Left ventricle myocardium superior (tissue), 1 donor: ENCODE data around the gene CACNA1F. TPM values are rescaled to one million over a fixed set of nuclear protein-coding genes. Genes with fewer than 3 reads are reported as not detected.
"Not testable (repeated sequence)": the region's sequence is repeated elsewhere in the genome, so short reads cannot be mapped to it uniquely, and the experiment has no call there.

Source experiments
- ATAC-seq: fragments of 200-7000 bp; cut with Tn5 transposase; one replicate; pipeline ENCODE4 v1.9.1; 2020; ENCODE audit warnings: mild to moderate bottlenecking, moderate library complexity
- DNase-seq: peaks from one replicate; pipeline ENCODE4 v3.0.0-alpha.2; 2020
- intact Hi-C: fragments of 100-400 bp; cut with micrococcal nuclease; formaldehyde crosslinking; loops from one replicate; pipeline ENCODE4 v1.11.0; 2022
- total RNA-seq: library from RNA; stranded (reverse); fragmentation: NEBNext Ultra II Directional; extraction: Animal tissue kit (Norgen Biotek cat#: 25700); gene quantifications from one replicate; pipeline ENCODE4 v1.2.1, GENCODE V29; 2021
- donor health status: DM: no; HTN: yes; CAD: no; lungs with severe emphysema.

Gene CACNA1F
- total RNA-seq, 1 donor from 2014 or later, result 0.47 TPM

DNA sequence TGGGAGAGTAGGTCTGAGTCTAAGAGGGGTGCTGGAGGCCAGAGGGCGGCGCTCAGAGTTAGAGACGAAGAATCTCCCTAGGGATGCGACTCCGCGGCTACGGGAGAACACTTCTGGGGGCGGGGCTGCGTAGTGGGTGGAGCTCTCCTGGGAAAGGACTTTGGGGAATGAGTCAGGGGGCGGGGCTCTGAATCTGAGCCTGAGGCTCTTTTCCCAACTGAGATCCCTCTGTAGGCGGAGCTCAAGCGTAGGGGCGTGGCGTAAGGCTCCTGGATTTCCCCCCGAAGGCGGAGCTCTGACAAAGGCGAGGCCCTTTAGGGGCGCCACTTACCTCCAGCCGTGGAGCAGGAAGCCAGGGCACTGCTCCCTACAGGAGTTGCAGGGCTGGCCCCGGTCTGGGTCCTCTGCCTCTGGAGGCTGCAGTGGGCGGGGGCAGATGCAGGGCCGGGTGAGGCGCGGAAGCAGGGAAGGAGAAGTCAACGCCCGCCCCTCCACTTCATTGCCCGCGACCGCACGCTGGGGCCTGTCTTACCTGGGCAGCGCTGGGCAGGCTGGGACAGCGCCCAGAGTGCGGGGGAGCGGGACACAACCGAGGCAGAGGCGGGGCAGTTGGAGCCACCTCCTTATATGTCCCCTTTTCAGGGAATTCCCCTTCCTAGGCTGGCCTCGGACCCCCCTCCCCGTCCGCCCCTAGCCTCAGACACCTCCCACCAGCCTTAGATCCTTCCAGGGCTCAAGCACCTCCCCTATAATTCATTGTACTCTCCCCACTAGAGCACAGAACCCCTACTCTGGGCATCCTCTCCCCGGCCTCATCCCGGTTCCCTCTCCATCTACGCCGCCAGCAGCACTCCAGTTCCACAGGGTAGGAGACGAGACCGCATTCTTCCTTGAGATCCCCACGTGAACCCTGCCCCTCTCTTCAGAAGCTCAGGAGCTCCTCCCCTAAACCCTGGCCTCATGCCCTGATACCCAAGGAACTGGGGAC, 48.6 kb downstream of the CACNA1F start:
- peak; percentile 86 for ATAC-seq
- peak; percentile 92 for DNase-seq
- intact Hi-C loops, result no loop called here

DNA sequence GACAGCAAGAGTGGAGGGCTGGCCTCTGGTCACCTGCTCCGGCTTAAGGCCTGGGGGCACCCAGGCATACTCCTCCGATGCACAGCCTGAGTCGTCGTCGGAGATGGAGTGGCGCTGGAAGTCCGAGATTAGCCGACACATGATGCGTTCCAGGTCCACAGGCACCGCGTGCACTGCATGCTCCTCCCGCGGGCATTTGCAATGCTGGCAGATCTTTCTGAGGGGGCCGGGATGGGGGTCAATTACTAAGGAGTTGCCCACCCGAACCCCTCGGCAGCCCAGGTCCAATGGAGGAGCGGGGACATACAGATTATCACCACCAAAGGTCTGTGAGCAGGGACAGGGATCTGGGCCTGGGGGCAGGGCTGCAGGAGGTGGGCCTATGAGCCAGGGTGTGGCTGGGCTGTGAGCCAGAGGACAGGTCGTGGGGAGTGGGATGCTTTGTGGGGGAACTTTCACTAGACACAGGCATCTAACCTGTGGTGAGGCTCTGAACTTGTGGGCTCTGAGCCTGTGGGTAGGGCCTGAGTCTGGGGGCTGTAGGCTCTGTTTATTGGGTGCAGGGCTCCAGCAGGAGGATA, 49.3 kb downstream of the CACNA1F start:
- DNase-seq (no peak), ATAC-seq (no peak)
- intact Hi-C loops, result no loop called here

DNA sequence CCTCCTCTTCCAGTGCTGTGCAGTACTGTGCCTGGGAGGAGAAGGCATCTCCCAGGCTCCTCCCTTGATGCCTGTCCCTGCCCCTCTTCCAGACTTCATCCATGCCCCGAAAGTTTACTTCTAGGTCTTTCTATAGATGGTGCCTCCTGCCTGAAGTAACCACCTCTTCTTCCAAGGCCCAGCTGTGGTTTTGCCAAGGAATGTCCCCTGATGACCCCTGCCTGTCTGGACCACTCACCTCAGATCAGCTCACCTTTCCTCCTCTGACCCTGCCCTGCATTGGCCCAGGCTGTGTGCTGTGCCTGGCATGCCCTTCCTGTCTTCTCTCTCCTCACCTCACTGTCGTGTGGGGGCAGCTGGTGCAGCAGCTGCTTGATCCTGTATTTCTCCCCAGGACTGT, 53.8 kb downstream of the CACNA1F start:
- intact Hi-C loops, result no loop called here
- DNase-seq, result no peak
- no peak for ATAC-seq

GRCh38 chrX:49178537-49178936, 54.6 kb downstream of the CACNA1F start:
- DNase-seq (no peak), ATAC-seq (no peak)
- intact Hi-C loops, result no loop called here

GRCh38 chrX:49177873-49178480, 55.2 kb downstream of the CACNA1F start:
- intact Hi-C loops, result no loop called here
- peak; percentile 10 for ATAC-seq

GRCh38 chrX:49177338-49177833, 55.8 kb downstream of the CACNA1F start:
- DNase-seq (no peak), ATAC-seq (peak; percentile 43)
- intact Hi-C loops, result no loop called here

More at GRCh38 chrX:49177873-49178480, 55.2 kb downstream of the CACNA1F start:
- no peak for DNase-seq

DNA sequence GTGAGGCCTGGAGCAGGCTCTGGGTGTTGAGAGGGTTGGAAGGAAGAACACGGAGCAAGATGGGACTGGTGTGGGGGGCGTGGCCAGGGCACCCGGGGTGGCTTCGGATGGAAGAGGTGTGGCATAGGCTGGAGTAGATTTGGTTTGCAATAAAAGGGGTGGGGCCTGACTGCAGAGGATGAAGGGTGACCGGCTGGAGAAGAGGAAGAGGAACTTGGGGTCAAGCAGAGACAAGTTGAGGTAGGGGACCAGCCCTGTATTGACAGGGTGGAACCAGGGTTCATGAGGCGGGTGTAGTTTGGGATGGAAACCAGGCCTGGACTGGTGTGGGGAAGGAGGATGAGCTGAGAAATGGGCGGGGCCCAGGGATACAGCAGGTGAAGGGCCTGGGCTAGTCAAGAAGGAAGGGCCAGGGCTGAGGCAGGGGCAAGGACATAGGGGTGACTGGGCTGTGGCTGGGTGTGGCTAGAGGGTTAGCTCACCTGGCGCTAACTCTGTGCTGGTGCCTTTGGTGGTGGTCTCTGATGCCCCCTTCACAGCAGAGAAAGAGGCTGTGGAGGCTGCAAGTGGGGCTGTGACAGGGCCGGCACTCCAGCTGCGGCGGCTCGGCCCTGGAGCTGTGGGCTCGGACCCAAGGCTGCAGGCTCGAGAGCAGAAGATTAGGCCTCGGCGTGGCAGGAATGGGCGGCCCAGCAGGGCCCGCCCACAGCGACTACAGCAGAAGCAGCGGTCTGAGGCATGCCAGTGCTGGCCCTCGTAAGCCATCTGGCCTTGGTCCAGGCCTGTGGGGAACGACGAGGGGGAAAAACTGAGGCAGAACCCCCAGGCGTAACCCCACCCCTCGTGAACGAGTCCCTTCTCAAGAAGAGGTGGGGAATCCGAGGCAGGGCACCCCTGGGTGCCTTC, 56.5 kb downstream of the CACNA1F start:
- ATAC-seq (peak; percentile 9), DNase-seq (no peak)
- intact Hi-C loops, result no loop called here

- intact Hi-C loops, result no loop called here
- no peak for DNase-seq
- ATAC-seq, result no peak
Measured at GRCh38 chrX:49175435-49176274, 57.5 kb downstream of the CACNA1F start.

DNA sequence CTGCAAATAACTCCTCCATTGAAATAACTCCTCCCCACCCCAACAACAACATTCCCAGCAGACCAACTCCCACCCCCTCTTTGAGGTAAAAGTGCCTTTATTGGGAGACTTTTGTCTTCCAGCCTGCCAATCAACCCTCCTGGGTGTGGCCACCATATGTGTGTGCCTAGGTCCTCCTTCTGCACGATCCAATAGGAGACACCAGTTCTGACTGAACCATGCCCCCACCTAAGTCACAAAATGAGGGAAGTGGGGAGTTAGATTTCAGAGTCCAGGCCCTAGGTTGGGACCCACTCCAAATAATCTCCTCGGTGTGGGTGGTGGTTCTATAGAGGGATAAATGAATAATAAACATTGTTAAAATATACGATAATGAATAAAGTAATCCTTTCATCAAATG, 58.4 kb downstream of the CACNA1F start:
- ATAC-seq, result no peak
- DNase-seq, result no peak
- intact Hi-C loops, result no loop called here

GRCh38 chrX:49173544-49173943, 59.6 kb downstream of the CACNA1F start:
- DNase-seq, intact Hi-C loops, ATAC-seq: not testable (repeated sequence)

DNA sequence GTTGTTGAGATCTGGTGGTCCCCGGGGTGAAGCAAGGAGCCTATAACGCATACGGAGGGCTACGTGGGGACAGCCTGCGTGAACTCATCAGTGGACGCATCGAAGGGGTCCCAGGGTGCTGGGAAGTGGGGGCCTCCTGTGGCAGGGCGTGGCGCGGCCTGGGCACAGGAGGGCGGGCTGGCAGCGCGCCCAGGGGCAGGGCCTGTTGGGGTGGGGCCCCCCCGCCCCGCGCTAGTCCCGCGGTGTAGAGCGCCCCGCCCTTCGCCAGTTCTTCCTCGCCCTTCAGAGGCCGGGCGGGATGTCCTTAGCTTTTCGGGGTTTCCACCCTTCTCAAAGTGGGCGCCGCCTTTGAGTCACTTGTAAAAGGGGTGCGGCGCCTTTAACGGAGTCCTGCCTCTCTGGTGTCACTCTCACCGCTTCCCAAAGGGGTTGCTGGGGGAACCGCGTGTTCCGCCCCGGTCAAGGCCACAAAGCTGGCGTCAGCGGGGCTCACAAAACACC, 60.8 kb downstream of the CACNA1F start:
- peak; percentile 84 for DNase-seq
- intact Hi-C loops, result no loop called here
- ATAC-seq, result peak; percentile 79

- DNase-seq (peak; percentile 65), ATAC-seq (peak; percentile 41)
- intact Hi-C loops, result no loop called here
Measured at GRCh38 chrX:49171752-49172279, 61.3 kb downstream of the CACNA1F start, which contains the start of gene PLP2. Gene PLP2, plus strand, starts transcription at chrX:49171898. Its CDS starts 103 bp downstream, at chrX:49172001.

- intact Hi-C loops, result no loop called here
- ATAC-seq (no peak), DNase-seq (no peak)
Measured at GRCh38 chrX:49167740-49168108, 65.4 kb downstream of the CACNA1F start.

- DNase-seq (peak; percentile 86), ATAC-seq (peak; percentile 74)
- intact Hi-C loops, result no loop called here
Measured at GRCh38 chrX:49166914-49167739, 66.0 kb downstream of the CACNA1F start.

DNA sequence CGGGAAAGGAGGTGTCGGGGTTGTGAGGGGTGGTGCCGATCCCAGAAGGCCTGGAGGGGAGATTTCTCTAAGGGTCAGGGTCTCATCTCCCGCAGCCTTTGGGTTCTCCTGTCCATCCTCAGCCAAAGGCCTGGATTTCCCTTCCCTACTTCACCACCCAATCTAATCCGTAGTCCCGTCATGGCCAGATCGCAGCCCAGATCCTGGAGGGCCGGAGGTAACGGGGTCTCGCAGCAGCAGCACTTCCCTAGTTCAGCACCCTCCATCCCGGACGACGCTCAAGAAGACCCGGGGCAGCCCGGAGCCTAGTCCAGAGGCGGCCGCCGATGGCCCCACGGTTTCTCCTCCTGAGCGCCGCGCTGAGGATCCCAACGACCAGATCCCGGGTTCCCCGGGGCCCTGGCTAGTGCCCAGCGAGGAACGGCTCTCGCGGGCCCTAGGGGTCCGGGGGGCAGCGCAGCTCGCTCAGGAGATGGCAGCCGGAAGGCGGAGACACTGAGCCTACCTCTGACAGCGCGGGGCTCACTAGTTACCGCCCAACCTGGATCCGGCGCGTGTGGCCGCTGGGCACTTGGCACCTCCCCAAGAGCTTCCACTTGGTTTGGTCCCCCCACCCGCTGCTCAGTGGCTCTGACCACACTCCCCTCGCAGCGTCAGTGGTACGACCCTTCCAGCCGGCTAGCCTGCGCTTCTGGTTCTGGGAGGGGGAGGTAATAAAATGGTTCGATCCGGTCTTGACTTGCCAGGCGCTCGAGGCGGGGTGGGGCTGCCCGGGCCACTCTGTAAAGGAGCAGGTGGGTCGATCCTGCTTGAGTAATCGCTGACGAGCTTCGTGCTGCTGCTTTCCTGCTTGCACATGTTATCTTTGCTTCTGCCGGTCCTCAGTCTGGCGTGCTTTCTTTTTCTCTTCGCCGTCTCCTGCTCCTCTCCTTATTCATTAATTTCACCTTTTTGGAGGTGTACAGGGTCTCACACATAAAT, 66.9 kb downstream of the CACNA1F start:
- ATAC-seq (peak; percentile 56), DNase-seq (peak; percentile 84)
- intact Hi-C loops, result no loop called here
